GM23338 (cell line): ENCODE data around the gene SPIRE2. TPM values are rescaled to one million over a fixed set of nuclear protein-coding genes. Genes with fewer than 3 reads are reported as not detected.

Source experiments
- ATAC-seq: fragments of 200-7000 bp; cut with Tn5 transposase; 3 replicates; pipeline ENCODE4 v1.9.1; 2020
- DNase-seq: peaks from one replicate; pipeline ENCODE4 v3.0.0-alpha.2; 2015; ENCODE audit warnings: low spot score
- H2AFZ ChIP-seq: fragments of 200-600 bp; sonication (generic); 2 replicates; pipeline ENCODE4 v1.8.0; 2016; ENCODE audit warnings: antibody characterized with exemption, mild to moderate bottlenecking, moderate library complexity
- H3F3A ChIP-seq: fragments of 200-600 bp; sonication (generic); replicated peaks from 2 replicates; pipeline ENCODE4 v1.8.0; 2017; ENCODE audit warnings: antibody characterized with exemption, mixed run types, low read depth
- H3K27ac ChIP-seq: fragments of 200-600 bp; sonication (generic); 2 replicates; pipeline ENCODE4 v1.6.1; 2016; ENCODE audit warnings: low read depth
- H3K27me3 ChIP-seq: fragments of 200-600 bp; sonication (generic); 2 replicates; pipeline ENCODE4 v1.8.0; 2016; ENCODE audit warnings: mild to moderate bottlenecking, mixed run types, moderate library complexity; ENCODE audit not compliant: insufficient read depth
- H3K36me3 ChIP-seq: fragments of 200-600 bp; sonication (generic); 2 replicates; pipeline ENCODE4 v1.8.0; 2016; ENCODE audit warnings: mild to moderate bottlenecking; ENCODE audit not compliant: insufficient read depth
- H3K4me1 ChIP-seq: fragments of 200-600 bp; sonication (generic); 2 replicates; pipeline ENCODE4 v1.8.0; 2016; ENCODE audit warnings: mild to moderate bottlenecking, moderate library complexity; ENCODE audit not compliant: insufficient read depth
- H3K4me2 ChIP-seq: fragments of 200-600 bp; sonication (generic); 2 replicates; pipeline ENCODE4 v1.7.1; 2017; ENCODE audit warnings: mixed run types
- H3K4me3 ChIP-seq: fragments of 200-600 bp; sonication (generic); 2 replicates; pipeline ENCODE4 v1.6.1; 2016; ENCODE audit warnings: mixed run types
- H3K79me2 ChIP-seq: fragments of 200-600 bp; sonication (generic); replicated peaks from 2 replicates; pipeline ENCODE4 v1.8.0; 2017; ENCODE audit warnings: mild to moderate bottlenecking; ENCODE audit not compliant: insufficient read depth
- H3K9me2 ChIP-seq: fragments of 200-600 bp; sonication (generic); 2 replicates; pipeline ENCODE4 v1.8.0; 2017; ENCODE audit not compliant: insufficient read depth
- H4K20me1 ChIP-seq: fragments of 200-600 bp; sonication (generic); replicated peaks from 2 replicates; pipeline ENCODE4 v1.8.0; 2017; ENCODE audit warnings: mild to moderate bottlenecking; ENCODE audit not compliant: insufficient read depth
- H3K27ac Mint-ChIP-seq: 2 replicates; pipeline ENCODE4 v1.8.0; 2020; ENCODE audit warnings: inconsistent platforms, mild to moderate bottlenecking, moderate library complexity, mixed read lengths
- H3K27me3 Mint-ChIP-seq: 3 replicates; pipeline ENCODE4 v1.8.0; 2022; ENCODE audit warnings: low read depth, mild to moderate bottlenecking, moderate library complexity, mixed read lengths, inconsistent platforms; ENCODE audit not compliant: insufficient read depth, poor library complexity
- H3K36me3 Mint-ChIP-seq: 3 replicates; pipeline ENCODE4 v1.8.0; 2021; ENCODE audit warnings: low read depth, mild to moderate bottlenecking, inconsistent platforms, moderate library complexity, mixed read lengths
- H3K4me1 Mint-ChIP-seq: 3 replicates; pipeline ENCODE4 v1.8.0; 2020; ENCODE audit warnings: mild to moderate bottlenecking, inconsistent platforms, mixed read lengths
- H3K4me3 Mint-ChIP-seq: 3 replicates; pipeline ENCODE4 v1.8.0; 2021; ENCODE audit warnings: moderate library complexity, mild to moderate bottlenecking, inconsistent platforms, mixed read lengths
- H3K9me3 Mint-ChIP-seq: 3 replicates; pipeline ENCODE4 v1.8.0; 2020; ENCODE audit warnings: moderate library complexity, mild to moderate bottlenecking, inconsistent platforms, mixed read lengths
- CREB1 ChIP-seq: fragments of 250-450 bp; sonication (Bioruptor Pico); IDR thresholded peaks from 2 replicates; pipeline ENCODE4 v1.5.0; 2020; ENCODE audit warnings: low read depth, mild to moderate bottlenecking, moderate library complexity
- ETS1 ChIP-seq: IDR thresholded peaks from 2 replicates; pipeline ENCODE4 v1.6.1; 2016; ENCODE audit warnings: antibody characterized with exemption
- JUNB ChIP-seq: IDR thresholded peaks from one replicate; pipeline ENCODE4 v1.6.1; 2016; ENCODE audit warnings: antibody characterized with exemption; ENCODE audit not compliant: unreplicated experiment
- NANOG ChIP-seq: IDR thresholded peaks from 2 replicates; pipeline ENCODE4 v1.6.1; 2016; ENCODE audit warnings: antibody characterized with exemption, borderline replicate concordance
- REST ChIP-seq: IDR thresholded peaks from one replicate; pipeline ENCODE4 v1.6.1; 2018; ENCODE audit warnings: antibody characterized with exemption; ENCODE audit not compliant: unreplicated experiment
- STAT1 ChIP-seq: IDR thresholded peaks from one replicate; pipeline ENCODE4 v1.6.1; 2016; ENCODE audit warnings: antibody characterized with exemption; ENCODE audit not compliant: unreplicated experiment
- ZNF114 ChIP-seq: fragments of 250-450 bp; sonication (Bioruptor Pico); IDR thresholded peaks from 2 replicates; pipeline ENCODE4 v1.5.0; 2020; ENCODE audit warnings: mild to moderate bottlenecking, moderate library complexity
- polyA plus RNA-seq: library from polyadenylated mRNA; unstranded; fragments of >200 nt; fragmentation: Nextera tagmentation; extraction: Ambion mirVana; gene quantifications from 2 replicates; pipeline ENCODE4 v1.2.1, GENCODE V29; 2016
- total RNA-seq: library from RNA; depleted of rRNA; stranded (reverse); fragments of >200 nt; shearing (Covaris generic); gene quantifications from 2 replicates; pipeline ENCODE4 v1.2.3, GENCODE V29; 2014
- TF ChIP-seq, protein P1 (sequence below), 2 experiments: fragments of 200-600 bp in 1 of 2; sonication (generic) in 1 of 2; conservative IDR thresholded peaks; 2 replicates each; pipeline versions ENCODE4 v1.5.1 to v1.6.1; 2016 to 2017; ENCODE audit warnings: antibody characterized with exemption in 2 of 2, low read depth in 2 of 2, mild to moderate bottlenecking in 2 of 2, moderate library complexity in 1 of 2

SPIRE2 gene
- total and polyA plus RNA-seq, 2 experiments from 2014 or later = 5.0 to 15.2 TPM

DNA sequence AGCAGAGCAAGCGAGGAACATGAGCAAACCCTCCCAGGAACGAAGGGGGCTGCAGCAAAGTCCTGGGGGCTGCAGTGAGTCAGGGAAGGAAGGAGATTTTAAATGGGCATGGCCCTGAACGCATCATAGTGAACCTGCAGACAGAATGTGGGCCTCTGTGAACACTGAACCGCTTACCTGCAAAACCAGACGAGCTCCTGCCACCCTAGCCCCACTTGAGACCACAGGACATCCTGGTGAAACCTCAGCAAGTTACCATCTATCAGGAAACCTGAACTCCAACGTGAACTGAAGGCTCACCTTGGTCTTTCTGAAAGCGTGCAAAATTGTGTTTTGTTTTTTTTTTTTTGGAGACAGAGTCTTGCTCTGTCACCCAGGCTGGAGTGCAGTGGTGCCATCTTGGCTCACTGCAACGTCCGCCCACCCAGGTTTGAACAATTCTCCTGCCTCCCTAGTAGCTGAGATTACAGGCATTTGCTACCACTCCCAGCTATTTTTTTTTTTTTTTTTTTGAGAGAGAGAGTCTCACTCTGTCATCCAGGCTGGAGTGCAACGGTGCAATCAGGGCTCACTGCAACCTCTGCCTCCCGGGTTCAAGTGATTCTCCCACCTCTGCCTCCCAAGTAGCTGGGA, 42.6 kb upstream of the SPIRE2 start (continued):
- TF ChIP-seq ETS1 (no peak), NANOG (no peak), STAT1 (no peak)

DNA sequence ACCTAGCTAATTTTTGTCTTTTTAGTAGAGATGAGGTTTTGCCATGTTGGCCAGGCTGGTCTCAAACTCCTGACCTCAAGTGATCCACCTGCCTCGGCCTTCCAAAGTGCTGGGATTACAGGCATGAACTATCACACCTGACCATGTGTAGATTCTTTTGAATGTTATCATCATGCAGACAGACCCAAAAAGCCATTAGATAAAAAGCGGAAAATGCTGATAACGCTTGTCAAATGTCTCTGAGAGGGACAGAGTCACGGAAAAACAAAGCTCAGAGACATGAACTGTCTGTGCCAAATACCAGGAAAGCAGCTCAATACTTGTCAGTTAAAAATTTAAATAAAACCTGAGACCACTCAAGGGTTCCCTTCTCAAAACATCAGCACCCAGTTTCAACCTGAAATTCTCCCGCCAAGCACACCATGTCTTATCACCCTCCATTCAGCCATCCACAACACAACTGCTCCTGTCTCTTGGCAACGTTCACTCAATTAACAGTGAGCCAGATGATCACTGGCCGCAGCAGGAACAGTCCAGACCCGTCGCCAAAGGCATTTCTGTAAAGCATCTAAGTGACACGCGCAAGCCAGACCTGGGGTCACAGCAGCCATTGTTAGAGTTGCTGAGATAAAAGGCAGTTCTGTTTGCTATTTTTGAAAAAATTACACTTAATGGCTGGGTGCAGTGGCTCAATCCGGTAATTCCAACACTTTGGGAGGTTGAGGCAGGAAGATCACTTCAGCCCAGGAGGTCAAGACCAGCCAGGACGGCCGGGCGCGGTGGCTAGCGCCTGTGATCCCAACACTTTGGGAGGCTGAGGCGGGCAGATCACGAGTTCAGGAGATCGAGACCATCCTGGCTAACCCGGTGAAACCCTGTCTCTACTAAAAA, 41.6 kb upstream of the SPIRE2 start:
- no peaks in the 10 kb centered on the region for H3K9me3 Mint-ChIP-seq
- Histone ChIP-seq H3F3A (0 out of 2 replicates have a peak, but pooled peaks cover 5% of the 10 kb centered on the region), H3K36me3 (peaks cover 35% of the 10 kb centered on the region), H3K4me3 (no peak overlapping the region), H2AFZ (no peak overlapping the region), H3K9me2 (no peaks in the 10 kb centered on the region), H3K79me2 (no peaks in the 10 kb centered on the region), H3K27me3 (no peaks in the 10 kb centered on the region), H4K20me1 (peaks cover 12% of the 10 kb centered on the region), H3K27ac (no peak overlapping the region), H3K4me1 (no peaks in the 10 kb centered on the region), H3K4me2 (no peak overlapping the region)
- no peaks in the 10 kb centered on the region for H3K4me1 Mint-ChIP-seq
- peaks cover 2% of the 10 kb centered on the region for H3K27me3 Mint-ChIP-seq
- no peak for DNase-seq
- no peak overlapping the region; the same call in 1 of the 2 replicates for H3K27ac Mint-ChIP-seq
- H3K36me3 Mint-ChIP-seq = peaks cover 78% of the 10 kb centered on the region
- no peak for ATAC-seq
- no peak overlapping the region; the same call in 2 of the 3 replicates for H3K4me3 Mint-ChIP-seq
- no peak for TF ChIP-seq ETS1
- TF ChIP-seq JUNB = no peak
- no peak for TF ChIP-seq REST
- no peak for TF ChIP-seq ZNF114 (CRISPR knock-in tag)
- TF ChIP-seq, protein P1, sequence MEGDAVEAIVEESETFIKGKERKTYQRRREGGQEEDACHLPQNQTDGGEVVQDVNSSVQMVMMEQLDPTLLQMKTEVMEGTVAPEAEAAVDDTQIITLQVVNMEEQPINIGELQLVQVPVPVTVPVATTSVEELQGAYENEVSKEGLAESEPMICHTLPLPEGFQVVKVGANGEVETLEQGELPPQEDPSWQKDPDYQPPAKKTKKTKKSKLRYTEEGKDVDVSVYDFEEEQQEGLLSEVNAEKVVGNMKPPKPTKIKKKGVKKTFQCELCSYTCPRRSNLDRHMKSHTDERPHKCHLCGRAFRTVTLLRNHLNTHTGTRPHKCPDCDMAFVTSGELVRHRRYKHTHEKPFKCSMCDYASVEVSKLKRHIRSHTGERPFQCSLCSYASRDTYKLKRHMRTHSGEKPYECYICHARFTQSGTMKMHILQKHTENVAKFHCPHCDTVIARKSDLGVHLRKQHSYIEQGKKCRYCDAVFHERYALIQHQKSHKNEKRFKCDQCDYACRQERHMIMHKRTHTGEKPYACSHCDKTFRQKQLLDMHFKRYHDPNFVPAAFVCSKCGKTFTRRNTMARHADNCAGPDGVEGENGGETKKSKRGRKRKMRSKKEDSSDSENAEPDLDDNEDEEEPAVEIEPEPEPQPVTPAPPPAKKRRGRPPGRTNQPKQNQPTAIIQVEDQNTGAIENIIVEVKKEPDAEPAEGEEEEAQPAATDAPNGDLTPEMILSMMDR (conservative IDR thresholded peaks at IDR 0.05; ENCODE audit: low read depth in 2 of 2) = no peak
- no peak for TF ChIP-seq STAT1
- no peak for TF ChIP-seq CREB1 (CRISPR knock-in tag)
